GM12892 (cell line): Measurements from ENCODE around the gene GPAT3.

Experiments used
- POLR2A ChIP-seq: IDR thresholded peaks from 2 replicates; pipeline ENCODE4 v1.6.1; 2011; ENCODE audit warnings: low read depth, low read length, control low read depth
- POLR2AphosphoS5 ChIP-seq: IDR thresholded peaks from 2 replicates; pipeline ENCODE4 v1.6.1; 2011; ENCODE audit warnings: low read depth, low read length, control low read depth
- TAF1 ChIP-seq: IDR thresholded peaks from 2 replicates; pipeline ENCODE4 v1.6.1; 2011; ENCODE audit warnings: low read depth, mild to moderate bottlenecking, control low read depth, low read length, borderline replicate concordance

DNA sequence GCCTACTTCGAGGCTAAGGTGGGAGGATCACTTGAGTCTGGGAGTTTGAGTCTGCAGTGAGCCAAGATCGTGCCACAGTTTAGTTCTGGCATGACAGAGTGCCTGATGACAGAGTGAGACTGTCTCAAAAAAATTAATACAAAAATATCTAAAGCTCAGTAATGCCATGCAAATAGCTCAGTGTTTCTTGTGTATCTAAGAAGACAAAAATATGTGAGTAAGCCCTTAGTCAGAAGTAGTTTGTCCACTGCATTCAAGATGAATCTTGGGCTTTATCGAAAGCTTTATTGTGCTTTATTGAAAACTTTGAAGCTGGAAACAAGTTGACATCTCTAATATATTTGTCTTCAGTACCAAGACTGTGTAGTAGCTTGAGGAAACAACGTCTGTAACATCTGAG is 115.9 kb downstream of the GPAT3 start:
- TF ChIP-seq POLR2AphosphoS5 (no peak), POLR2A (no peak), TAF1 (no peak)
